Glomerular visceral epithelial cell (primary cell): ENCODE data around the gene ARHGAP25.
"Not testable (repeated sequence)": the region's sequence is repeated elsewhere in the genome, so short reads cannot be mapped to it uniquely, and the experiment has no call there.

Experiments used
- DNase-seq: peaks from one replicate; pipeline ENCODE4 v3.0.0-alpha.2; 2016; ENCODE audit errors: extremely low spot score

The ARHGAP25 gene

DNA sequence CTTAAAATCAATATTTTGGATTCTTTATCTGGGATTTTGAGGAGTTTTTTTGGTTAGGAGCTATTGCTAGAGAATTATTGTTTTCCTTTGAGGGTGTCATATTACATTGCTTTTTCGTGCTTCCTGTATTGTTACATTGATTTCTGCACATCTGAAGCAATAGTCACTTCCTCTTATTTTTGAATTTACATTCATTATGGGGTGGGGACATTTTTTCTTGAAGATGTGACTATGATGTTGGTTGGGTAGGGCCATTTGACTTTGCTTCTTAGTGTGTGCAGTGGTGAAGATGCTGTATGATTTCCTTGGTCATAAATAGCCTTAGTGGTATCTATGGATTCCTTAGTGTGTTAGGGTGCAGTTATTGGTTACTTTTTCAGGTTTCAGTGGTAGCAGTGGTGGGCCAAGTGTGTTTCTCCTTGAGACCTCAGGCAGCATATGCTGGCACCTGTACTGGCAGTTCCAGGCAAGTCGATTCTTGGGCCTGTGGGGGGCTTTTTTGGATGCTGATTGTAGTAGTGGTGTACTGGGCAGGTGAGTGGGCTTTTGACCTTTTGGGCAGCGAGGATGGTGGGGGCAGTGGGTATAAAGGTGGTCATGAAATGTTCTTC lies 61.8 kb downstream of the ARHGAP25 start:
- DNase-seq, result no peak

DNA sequence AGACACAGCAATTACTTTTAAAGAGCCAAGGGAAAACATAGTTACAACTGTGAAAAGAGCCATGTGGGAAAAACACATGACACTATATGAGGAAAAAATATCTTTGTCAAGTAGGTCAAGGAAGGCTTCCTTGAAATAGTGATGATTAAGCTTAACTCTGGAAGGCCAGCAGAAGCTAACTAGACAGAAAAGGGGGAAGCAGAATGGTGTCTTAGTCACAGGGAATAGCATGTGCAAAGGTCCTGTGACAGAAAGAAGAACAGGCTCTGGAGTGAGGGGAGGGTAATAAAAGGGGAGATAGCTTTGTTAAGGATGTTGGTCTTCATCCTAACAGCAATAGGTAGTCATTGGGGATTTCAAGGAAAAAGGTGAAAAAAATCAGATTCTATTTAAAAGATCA lies 64.0 kb downstream of the ARHGAP25 start:
- no peak for DNase-seq

- no peak for DNase-seq
Measured at GRCh38 chr2:68799140-68800026, 64.8 kb downstream of the ARHGAP25 start.

DNA sequence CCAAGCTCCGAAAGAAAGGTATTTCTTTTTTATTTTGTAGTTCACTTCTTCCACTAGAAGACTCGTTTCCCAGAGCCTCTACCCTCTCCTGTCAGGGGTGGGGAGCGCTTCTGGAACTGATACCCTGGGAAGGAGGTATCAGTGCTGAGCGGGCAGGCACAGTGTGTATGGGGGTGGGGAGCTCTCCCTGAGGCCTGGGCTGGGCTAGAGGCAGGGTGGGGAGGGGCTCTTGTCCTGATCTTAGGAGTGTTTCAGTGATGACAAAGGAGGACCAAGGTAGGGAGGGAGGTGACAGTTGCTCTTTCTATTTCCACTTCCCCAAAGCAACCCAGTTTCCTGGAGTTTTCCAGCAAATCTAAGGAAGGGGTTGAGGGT lies 65.4 kb downstream of the ARHGAP25 start:
- no peak for DNase-seq

DNA sequence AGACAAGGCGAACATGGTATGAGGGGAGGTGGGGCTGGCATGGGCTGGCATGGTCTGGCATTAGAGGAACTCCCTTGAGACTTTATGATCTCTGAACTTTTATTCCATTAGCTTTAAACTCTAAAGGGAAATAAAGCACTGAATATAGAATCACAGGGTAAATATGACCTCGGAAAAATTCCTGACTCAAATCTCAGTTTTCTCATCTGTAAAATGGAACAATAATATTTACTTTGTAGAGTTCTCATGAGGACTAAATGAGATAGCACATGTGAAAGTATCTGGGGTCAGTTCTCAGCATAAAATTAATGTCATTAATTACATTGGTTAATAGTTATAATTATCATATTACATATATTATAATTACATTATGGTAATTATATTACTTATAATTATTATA lies 65.9 kb downstream of the ARHGAP25 start:
- no peak for DNase-seq

- DNase-seq, result not testable (repeated sequence)
Measured at GRCh38 chr2:68802161-68802560, 67.5 kb downstream of the ARHGAP25 start.

DNA sequence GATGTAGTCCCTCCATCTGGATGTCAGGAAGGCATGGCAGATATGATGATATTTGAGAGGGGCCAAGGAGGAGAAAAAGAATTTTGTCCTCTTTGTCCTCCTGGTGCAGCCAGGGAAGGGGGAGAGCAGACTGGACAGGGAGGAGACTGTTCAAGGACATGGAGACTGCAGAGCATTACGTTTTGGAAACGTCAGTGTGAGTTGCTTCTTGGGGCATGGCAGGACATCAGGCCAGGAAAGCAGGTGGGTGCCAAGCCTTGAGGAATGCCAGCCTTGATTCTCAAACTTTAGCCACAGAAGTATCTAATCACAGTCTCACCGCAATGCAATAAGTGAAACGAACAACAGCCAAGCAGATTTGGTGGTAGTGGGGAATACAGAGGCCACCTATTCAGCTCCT lies 70.4 kb downstream of the ARHGAP25 start:
- DNase-seq, result no peak

- no peak for DNase-seq
Measured at GRCh38 chr2:68806511-68807109, 72.0 kb downstream of the ARHGAP25 start.

DNA sequence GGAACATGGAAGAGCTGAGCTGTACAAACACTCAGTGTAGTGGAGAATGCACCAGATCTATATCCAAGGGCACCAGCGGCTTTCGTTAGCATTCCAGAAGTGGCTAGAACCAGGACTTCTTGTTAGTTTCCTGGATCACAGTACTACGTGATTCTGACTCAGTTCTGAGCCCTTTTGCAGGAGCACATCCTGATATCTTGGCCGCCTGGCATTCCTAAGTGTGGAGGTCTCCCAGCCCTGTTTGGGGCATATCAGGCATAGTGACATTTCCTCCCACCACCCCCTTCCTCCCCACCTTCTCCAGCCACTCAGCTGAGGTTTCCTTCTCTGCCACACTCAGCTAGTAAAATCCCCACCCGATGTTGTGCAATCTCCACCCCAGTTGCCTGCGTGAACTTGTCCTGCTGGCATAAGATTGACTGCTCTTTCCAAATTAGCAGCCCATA lies 73.2 kb downstream of the ARHGAP25 start:
- DNase-seq, result no peak

- DNase-seq, result no peak
Measured at GRCh38 chr2:68809324-68810240, 75.0 kb downstream of the ARHGAP25 start.

GRCh38 chr2:68811364-68811763 lies 76.8 kb downstream of the ARHGAP25 start:
- no peak for DNase-seq

DNA sequence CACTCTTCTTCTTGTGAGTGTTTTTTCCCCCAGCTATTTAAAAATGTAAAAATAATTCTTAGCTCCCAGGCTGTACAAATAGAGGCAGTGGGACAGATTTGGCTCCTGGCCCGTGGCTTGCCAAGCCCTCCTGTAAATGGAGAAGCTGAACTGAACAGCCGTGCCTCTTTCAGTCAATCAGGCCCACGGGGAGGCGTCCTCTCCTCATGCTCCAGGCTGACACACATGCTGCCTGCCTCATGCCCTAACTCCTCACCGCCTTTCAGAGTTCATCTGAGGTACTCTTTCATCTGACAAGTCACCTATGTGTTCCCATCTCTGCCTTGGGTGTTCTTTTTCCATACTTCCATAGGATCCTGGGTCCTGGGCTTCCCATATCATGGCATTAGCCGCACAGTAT lies 77.6 kb downstream of the ARHGAP25 start:
- no peak for DNase-seq

- no peak for DNase-seq
Measured at GRCh38 chr2:68813596-68813995, 79.0 kb downstream of the ARHGAP25 start.

DNA sequence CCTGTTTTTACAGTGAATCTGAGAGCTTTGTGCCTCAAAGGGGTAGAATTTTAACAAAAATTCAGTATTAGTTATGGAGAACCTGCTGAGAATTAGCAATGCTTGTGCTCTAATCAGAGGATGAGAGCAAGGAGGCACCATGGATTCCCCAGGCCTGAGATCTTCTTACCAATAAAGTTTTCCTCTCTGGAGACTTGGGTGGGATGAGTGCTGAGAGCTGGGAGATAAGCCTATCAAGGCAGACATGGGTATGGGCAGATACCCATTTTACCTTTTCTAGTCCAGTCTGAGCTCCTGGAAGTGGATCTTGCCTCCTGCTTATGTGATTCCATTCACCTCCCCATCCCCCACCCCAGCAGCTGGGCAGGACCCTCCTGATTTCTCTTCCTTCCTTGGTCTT lies 82.7 kb downstream of the ARHGAP25 start:
- DNase-seq, result no peak

GRCh38 chr2:68819556-68819955 lies 84.9 kb downstream of the ARHGAP25 start:
- no peak for DNase-seq

GRCh38 chr2:68822207-68822872 lies 87.7 kb downstream of the ARHGAP25 start:
- DNase-seq, result no peak

- peak; percentile 27 for DNase-seq
Measured at GRCh38 chr2:68824831-68825230, 90.2 kb downstream of the ARHGAP25 start.

- no peak for DNase-seq
Measured at GRCh38 chr2:68825866-68826265, 91.3 kb downstream of the ARHGAP25 start.

- no peak for DNase-seq
Measured at GRCh38 chr2:68827666-68828065, 93.1 kb downstream of the ARHGAP25 start.

DNA sequence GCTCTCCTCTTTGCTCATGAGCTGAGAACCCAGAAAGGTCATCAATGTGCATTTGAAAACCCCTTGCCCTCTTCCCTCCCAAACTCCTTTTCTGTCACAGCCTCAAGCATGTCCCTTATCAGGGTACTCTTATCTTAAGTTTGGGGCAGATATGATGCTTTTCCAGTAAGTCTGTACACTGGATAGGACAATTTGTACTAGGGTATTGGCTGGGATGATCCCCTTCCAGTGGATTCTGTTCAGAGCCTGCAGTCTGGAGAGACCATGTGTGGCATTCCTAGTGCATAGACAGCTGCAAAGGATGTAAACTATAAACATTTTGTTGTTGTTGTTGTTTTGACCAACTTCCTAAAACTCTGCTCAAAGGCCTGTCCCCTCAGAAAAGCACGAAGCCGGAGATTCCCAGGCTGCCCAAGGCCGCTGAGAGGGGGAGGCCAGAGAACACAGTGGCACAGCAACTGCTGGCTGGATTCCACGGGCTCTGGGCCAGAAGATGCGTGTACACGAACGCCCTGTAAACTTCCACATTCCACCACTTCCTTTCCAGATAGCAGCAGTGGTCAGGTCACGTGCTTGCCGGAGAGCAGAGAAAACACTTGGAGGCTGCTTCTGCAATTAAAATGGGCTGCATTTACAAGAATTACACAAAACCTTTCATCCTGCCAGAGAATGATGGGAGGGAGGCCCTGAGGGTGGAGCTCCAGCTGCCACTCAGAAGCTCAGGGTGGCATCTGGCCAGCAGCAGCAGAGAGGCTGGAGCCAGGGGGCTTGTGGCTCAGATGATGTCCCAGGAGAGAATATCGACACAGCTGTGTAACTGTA lies 94.5 kb downstream of the ARHGAP25 start:
- peak; percentile 85 for DNase-seq
